HepG2 (cell line): ENCODE results near the gene PDZD7. TPM values are rescaled to one million over a fixed set of nuclear protein-coding genes. Genes with fewer than 3 reads are reported as not detected.
A peak's percentile ranks its signal among the peaks of the same experiment; 100 is the strongest.

ENCODE experiments used
- CBX5 ChIP-seq: sonication (generic); formaldehyde crosslinking; IDR thresholded peaks from 2 replicates; pipeline ENCODE4 v1.4.0; 2020; ENCODE audit warnings: missing genetic modification reagents, borderline replicate concordance
- EHMT2 ChIP-seq: fragments of 200-600 bp; sonication (generic); IDR thresholded peaks from 2 replicates; pipeline ENCODE4 v1.7.0; 2017; ENCODE audit warnings: antibody characterized with exemption, low read depth, low read length, borderline replicate concordance
- NFIB ChIP-seq: sonication (generic); formaldehyde crosslinking; IDR thresholded peaks from 2 replicates; pipeline ENCODE4 v1.9.0; 2021; ENCODE audit warnings: missing genetic modification reagents, mild to moderate bottlenecking, borderline replicate concordance
- NPAS2 ChIP-seq: sonication (generic); formaldehyde crosslinking; IDR thresholded peaks from 2 replicates; pipeline ENCODE4 v1.8.0; 2022; ENCODE audit warnings: mild to moderate bottlenecking, missing genetic modification reagents, borderline replicate concordance
- TSC22D2 ChIP-seq: sonication (generic); formaldehyde crosslinking; IDR thresholded peaks from 2 replicates; pipeline ENCODE4 v1.5.1; 2020; ENCODE audit warnings: missing genetic modification reagents, mild to moderate bottlenecking, borderline replicate concordance
- XRCC5 ChIP-seq: fragments of 200-400 bp; formaldehyde crosslinking; optimal IDR thresholded peaks from 2 replicates; pipeline ENCODE3; 2017; ENCODE audit warnings: mild to moderate bottlenecking, low read length
- ZMYM4 ChIP-seq: sonication (generic); formaldehyde crosslinking; IDR thresholded peaks from 2 replicates; pipeline ENCODE4 v1.8.1; 2023; ENCODE audit warnings: mild to moderate bottlenecking, missing genetic modification reagents
- ZNF761 ChIP-seq: sonication (generic); formaldehyde crosslinking; conservative IDR thresholded peaks from 2 replicates; pipeline ENCODE4 v1.4.0; 2020; ENCODE audit warnings: mild to moderate bottlenecking, missing genetic modification reagents
- polyA plus RNA-seq, 8 experiments: library from polyadenylated mRNA; depleted of rRNA in 3 of 8; stranded (reverse) in 7 of 8; unstranded in 1 of 8; fragments of >200 nt; fragmentation: Illumina TruSeq in 4 of 8; extraction: Trizol in 4 of 8; gene quantifications; 2 replicates each; pipeline versions ENCODE4 v1.2.1 to v1.2.3, GENCODE V29; 2011 to 2016; ENCODE audit warnings: low read depth in 4 of 8, missing spikeins in 1 of 8, mixed read lengths in 1 of 8; ENCODE audit not compliant: insufficient read depth in 1 of 8
- total RNA-seq, 5 experiments: library from RNA; depleted of rRNA; stranded (reverse); fragments of >200 nt; fragmentation: Illumina TruSeq; extraction: Trizol; gene quantifications; 2 replicates each; pipeline ENCODE4 v1.2.3, GENCODE V29; 2016; ENCODE audit warnings: low read depth in 1 of 5
- TF ChIP-seq, protein P1 (sequence below): sonication (generic); formaldehyde crosslinking; IDR thresholded peaks from 2 replicates; pipeline ENCODE4 v1.9.0; 2021; ENCODE audit warnings: missing genetic modification reagents, borderline replicate concordance
- TF ChIP-seq, protein P2 (sequence below): sonication (generic); formaldehyde crosslinking; IDR thresholded peaks from 2 replicates; pipeline ENCODE4 v1.5.0; 2020; ENCODE audit warnings: missing genetic modification reagents, mild to moderate bottlenecking, borderline replicate concordance
- TF ChIP-seq, protein P3 (sequence below): sonication (generic); formaldehyde crosslinking; IDR thresholded peaks from 2 replicates; pipeline ENCODE4 v1.4.0; 2020; ENCODE audit warnings: missing genetic modification reagents
- TF ChIP-seq, protein P4 (sequence below), 2 experiments: sonication (generic) in 1 of 2; formaldehyde crosslinking in 1 of 2; IDR thresholded peaks; 2 replicates each; pipeline versions ENCODE4 v1.4.0 to v1.6.1; 2016 to 2020; ENCODE audit warnings: borderline replicate concordance in 1 of 2, low read depth in 1 of 2, mild to moderate bottlenecking in 1 of 2, missing genetic modification reagents in 1 of 2

PDZD7 gene
- total and polyA plus RNA-seq, 2 of the 13 experiments (the other 11 are each of a cell fraction or from before 2014, with no cell fraction given): 0.58 to 0.73 TPM

DNA sequence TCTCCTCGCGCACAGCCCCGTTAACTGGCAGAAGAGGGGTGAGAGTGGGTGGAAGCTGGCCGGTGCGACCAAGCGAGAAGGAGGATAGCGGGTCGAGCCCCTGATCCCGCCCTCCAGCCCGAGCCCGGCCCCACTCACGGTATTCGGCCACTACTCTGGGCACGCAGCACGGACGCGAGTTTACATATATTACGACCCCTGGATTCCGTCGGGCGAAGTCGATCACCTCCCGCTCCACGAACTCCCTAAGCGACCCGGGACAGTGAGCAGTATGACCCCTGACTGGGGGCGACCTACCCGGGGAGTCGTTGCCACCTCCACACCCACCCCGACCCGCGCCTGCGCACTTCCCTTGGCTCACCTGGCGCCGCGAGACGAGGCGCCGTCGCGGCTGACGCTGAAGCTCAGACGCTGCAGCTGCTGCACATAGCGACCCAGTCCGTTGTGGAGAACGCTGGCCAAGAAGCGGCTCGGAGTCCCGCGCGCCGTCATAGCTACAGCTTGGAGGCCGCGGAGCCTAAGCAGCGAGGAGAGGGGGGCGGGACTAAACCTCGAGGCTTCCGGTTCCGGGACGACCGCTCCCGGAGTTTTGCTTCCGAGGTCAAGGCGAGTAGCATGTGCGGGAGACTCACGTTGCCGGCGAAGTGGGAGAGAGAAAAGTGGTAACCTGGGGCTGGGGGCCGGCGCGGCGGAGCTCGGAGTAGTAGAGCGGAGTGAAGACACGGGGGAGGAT, 43.8 kb downstream of the PDZD7 start, which contains the start of the genes MRPL43 and TWNK (continued):
- TF ChIP-seq, protein P1, sequence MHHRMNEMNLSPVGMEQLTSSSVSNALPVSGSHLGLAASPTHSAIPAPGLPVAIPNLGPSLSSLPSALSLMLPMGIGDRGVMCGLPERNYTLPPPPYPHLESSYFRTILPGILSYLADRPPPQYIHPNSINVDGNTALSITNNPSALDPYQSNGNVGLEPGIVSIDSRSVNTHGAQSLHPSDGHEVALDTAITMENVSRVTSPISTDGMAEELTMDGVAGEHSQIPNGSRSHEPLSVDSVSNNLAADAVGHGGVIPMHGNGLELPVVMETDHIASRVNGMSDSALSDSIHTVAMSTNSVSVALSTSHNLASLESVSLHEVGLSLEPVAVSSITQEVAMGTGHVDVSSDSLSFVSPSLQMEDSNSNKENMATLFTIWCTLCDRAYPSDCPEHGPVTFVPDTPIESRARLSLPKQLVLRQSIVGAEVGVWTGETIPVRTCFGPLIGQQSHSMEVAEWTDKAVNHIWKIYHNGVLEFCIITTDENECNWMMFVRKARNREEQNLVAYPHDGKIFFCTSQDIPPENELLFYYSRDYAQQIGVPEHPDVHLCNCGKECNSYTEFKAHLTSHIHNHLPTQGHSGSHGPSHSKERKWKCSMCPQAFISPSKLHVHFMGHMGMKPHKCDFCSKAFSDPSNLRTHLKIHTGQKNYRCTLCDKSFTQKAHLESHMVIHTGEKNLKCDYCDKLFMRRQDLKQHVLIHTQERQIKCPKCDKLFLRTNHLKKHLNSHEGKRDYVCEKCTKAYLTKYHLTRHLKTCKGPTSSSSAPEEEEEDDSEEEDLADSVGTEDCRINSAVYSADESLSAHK (CRISPR knock-in tag): no peak
- TF ChIP-seq ZMYM4 (CRISPR knock-in tag) (no peak), NFIB (CRISPR knock-in tag) (no peak), TSC22D2 (CRISPR knock-in tag) (no peak), EHMT2 (no peak), XRCC5 (no peak), NPAS2 (no peak), CBX5 (CRISPR knock-in tag) (no peak), ZNF761 (no peak)
- TF ChIP-seq, protein P2, sequence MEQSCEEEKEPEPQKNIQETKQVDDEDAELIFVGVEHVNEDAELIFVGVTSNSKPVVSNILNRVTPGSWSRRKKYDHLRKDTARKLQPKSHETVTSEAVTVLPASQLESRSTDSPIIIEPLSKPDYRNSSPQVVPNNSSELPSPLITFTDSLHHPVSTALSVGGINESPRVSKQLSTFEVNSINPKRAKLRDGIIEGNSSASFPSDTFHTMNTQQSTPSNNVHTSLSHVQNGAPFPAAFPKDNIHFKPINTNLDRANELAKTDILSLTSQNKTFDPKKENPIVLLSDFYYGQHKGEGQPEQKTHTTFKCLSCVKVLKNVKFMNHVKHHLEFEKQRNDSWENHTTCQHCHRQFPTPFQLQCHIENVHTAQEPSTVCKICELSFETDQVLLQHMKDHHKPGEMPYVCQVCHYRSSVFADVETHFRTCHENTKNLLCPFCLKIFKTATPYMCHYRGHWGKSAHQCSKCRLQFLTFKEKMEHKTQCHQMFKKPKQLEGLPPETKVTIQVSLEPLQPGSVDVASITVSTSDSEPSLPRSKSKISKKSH: peak; percentile 43
- TF ChIP-seq, protein P3, sequence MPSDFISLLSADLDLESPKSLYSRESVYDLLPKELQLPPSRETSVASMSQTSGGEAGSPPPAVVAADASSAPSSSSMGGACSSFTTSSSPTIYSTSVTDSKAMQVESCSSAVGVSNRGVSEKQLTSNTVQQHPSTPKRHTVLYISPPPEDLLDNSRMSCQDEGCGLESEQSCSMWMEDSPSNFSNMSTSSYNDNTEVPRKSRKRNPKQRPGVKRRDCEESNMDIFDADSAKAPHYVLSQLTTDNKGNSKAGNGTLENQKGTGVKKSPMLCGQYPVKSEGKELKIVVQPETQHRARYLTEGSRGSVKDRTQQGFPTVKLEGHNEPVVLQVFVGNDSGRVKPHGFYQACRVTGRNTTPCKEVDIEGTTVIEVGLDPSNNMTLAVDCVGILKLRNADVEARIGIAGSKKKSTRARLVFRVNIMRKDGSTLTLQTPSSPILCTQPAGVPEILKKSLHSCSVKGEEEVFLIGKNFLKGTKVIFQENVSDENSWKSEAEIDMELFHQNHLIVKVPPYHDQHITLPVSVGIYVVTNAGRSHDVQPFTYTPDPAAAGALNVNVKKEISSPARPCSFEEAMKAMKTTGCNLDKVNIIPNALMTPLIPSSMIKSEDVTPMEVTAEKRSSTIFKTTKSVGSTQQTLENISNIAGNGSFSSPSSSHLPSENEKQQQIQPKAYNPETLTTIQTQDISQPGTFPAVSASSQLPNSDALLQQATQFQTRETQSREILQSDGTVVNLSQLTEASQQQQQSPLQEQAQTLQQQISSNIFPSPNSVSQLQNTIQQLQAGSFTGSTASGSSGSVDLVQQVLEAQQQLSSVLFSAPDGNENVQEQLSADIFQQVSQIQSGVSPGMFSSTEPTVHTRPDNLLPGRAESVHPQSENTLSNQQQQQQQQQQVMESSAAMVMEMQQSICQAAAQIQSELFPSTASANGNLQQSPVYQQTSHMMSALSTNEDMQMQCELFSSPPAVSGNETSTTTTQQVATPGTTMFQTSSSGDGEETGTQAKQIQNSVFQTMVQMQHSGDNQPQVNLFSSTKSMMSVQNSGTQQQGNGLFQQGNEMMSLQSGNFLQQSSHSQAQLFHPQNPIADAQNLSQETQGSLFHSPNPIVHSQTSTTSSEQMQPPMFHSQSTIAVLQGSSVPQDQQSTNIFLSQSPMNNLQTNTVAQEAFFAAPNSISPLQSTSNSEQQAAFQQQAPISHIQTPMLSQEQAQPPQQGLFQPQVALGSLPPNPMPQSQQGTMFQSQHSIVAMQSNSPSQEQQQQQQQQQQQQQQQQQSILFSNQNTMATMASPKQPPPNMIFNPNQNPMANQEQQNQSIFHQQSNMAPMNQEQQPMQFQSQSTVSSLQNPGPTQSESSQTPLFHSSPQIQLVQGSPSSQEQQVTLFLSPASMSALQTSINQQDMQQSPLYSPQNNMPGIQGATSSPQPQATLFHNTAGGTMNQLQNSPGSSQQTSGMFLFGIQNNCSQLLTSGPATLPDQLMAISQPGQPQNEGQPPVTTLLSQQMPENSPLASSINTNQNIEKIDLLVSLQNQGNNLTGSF (CRISPR knock-in tag): peak; percentile 14; the same call in 1 of the 2 replicates
- TF ChIP-seq, protein P4, sequence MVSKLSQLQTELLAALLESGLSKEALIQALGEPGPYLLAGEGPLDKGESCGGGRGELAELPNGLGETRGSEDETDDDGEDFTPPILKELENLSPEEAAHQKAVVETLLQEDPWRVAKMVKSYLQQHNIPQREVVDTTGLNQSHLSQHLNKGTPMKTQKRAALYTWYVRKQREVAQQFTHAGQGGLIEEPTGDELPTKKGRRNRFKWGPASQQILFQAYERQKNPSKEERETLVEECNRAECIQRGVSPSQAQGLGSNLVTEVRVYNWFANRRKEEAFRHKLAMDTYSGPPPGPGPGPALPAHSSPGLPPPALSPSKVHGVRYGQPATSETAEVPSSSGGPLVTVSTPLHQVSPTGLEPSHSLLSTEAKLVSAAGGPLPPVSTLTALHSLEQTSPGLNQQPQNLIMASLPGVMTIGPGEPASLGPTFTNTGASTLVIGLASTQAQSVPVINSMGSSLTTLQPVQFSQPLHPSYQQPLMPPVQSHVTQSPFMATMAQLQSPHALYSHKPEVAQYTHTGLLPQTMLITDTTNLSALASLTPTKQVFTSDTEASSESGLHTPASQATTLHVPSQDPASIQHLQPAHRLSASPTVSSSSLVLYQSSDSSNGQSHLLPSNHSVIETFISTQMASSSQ (IDR thresholded peaks at IDR 0.05; ENCODE audit: low read depth): no peak
- TF ChIP-seq, protein P4 (CRISPR knock-in tag; IDR thresholded peaks at IDR 0.05; ENCODE audit: borderline replicate concordance): peak; percentile 71; the same call in 1 of the 2 replicates
